Ovary (tissue), 9 donors: Measurements from ENCODE around the gene CD4. TPM values are rescaled to one million over a fixed set of nuclear protein-coding genes. Genes with fewer than 3 reads are reported as not detected.

ENCODE experiments used
- DNase-seq, 5 donors: peaks; one replicate each; pipeline ENCODE4 v3.0.0-alpha.2; 2019 to 2020
- H3K27ac ChIP-seq, 2 donors: fragments of 200-600 bp; one replicate each; pipeline versions ENCODE4 v1.5.1 to v1.8.0; 2019 to 2022
- H3K27me3 ChIP-seq: fragments of 200-600 bp; one replicate; pipeline ENCODE4 v1.8.0; 2022
- H3K36me3 ChIP-seq: fragments of 200-600 bp; sonication (generic); one replicate; pipeline ENCODE4 v1.5.1; 2019
- H3K4me1 ChIP-seq: one replicate; pipeline ENCODE4 v1.8.1; 2013; ENCODE audit warnings: mild to moderate bottlenecking, moderate library complexity; ENCODE audit not compliant: insufficient read depth
- H3K4me3 ChIP-seq: fragments of 200-600 bp; sonication (generic); one replicate; pipeline ENCODE4 v1.5.1; 2017
- H3K9me3 ChIP-seq, 2 donors: fragments of 200-600 bp in 1 of 2; sonication (generic) in 1 of 2; one replicate each; pipeline versions ENCODE4 v1.5.1 to v1.8.1; 2013 to 2019; ENCODE audit warnings: mild to moderate bottlenecking in 1 of 2, moderate library complexity in 1 of 2
- CTCF ChIP-seq, 3 donors: fragments of 450-650 bp in 2 of 3; fragments of 200-600 bp in 1 of 3; IDR thresholded peaks; one replicate each; pipeline versions ENCODE4 v1.5.1 to v1.8.0; 2016 to 2022; ENCODE audit warnings: antibody characterized with exemption in 3 of 3, mild to moderate bottlenecking in 1 of 3
- EP300 ChIP-seq: sonication (generic); formaldehyde crosslinking; IDR thresholded peaks from one replicate; pipeline ENCODE4 v1.6.1; 2017; ENCODE audit warnings: antibody characterized with exemption
- POLR2A ChIP-seq: fragments of 450-650 bp; IDR thresholded peaks from one replicate; pipeline ENCODE4 v1.6.1; 2017; ENCODE audit warnings: antibody characterized with exemption, mild to moderate bottlenecking, moderate library complexity
- WGBS, 3 donors: extraction: QIAGEN DNeasy Blood & Tissue Kit in 1 of 3; methylation state at CpG; one replicate each; pipeline versions ENCODE4 v1.1.5 to v1.1.7; 2013 to 2017; 5-methylcytosine and 5-hydroxymethylcytosine counted together
- intact Hi-C, 4 donors: fragments of 100-400 bp; cut with DNase I; formaldehyde crosslinking; loops; one replicate each; pipeline versions ENCODE4 v1.11.0 to v1.15.1; 2022 to 2023
- polyA plus RNA-seq, 2 donors: library from polyadenylated mRNA; stranded (reverse); fragments of 200-250 nt in 1 of 2; fragments of 350-450 nt in 1 of 2; fragmentation: Illumina TruSeq in 1 of 2; extraction: RNeasy Lipid Tissue Mini Kit (QIAGEN cat#74804) in 1 of 2; gene quantifications; one replicate each; pipeline ENCODE4 v1.2.3, GENCODE V29; 2013 to 2014
- total RNA-seq, 7 donors: library from RNA; depleted of rRNA in 2 of 7; stranded (reverse); fragments of >200 nt in 2 of 7; fragmentation: NEBNext Ultra II Directional in 3 of 7; extraction: Animal tissue kit (Norgen Biotek cat#: 25700) in 3 of 7; gene quantifications; one replicate each; pipeline versions ENCODE4 v1.1.0 to v1.2.4, GENCODE V29; 2016 to 2023
- donor health status: DM: no; HTN: no; CAD: no; lungs with moderate emphysema.
- donor health status: DM: no; HTN: no; CAD: no.
- donor health status: Bipolar disorder and iron deficiency.
- donor health status: DM: yes; HTN: yes; CAD: no.
- donor health status: DM: no; HTN: no; CAD: no.
- donor health status: DM: yes; HTN: yes; CAD: no.

CD4 gene
- total and polyA plus RNA-seq, 9 donors = 2.1 to 40.2 (median 10.3) TPM

- intact Hi-C loops = loop anchor here in 2 of 4 donors (2.0 kb wide), 1 partner anchor 14 kb away; the partner anchor contains the start of gene MLF2 (in 2 of the 2)
- H3K4me3 ChIP-seq = peak overlapping the region; percentile 68
- H3K27ac ChIP-seq = peak overlapping the region; percentile 91 to 100
- no peaks in the 10 kb centered on the region for H3K36me3 ChIP-seq
- H3K9me3 ChIP-seq = no peaks in the 10 kb centered on the region
- peaks cover 24% of the 10 kb centered on the region for H3K4me1 ChIP-seq
- DNase-seq = peak; percentile 78 to 88 (median 85)
- H3K27me3 ChIP-seq = no peaks in the 10 kb centered on the region
- 1 to 2% (median 1%) methylated on average over 39 to 87 of the region's 88 CpGs for WGBS, 3 donors
- TF ChIP-seq EP300 (no peak), CTCF (IDR thresholded peaks at IDR 0.05) (peak; percentile 54 to 89 (median 81)), POLR2A (peak; percentile 49)
These were observed 22.5 kb upstream of the CD4 start for GRCh38 chr12:6766651-6767349.

- Histone ChIP-seq H3K36me3 (no peaks in the 10 kb centered on the region), H3K27ac (peak overlapping the region; percentile 91 to 100), H3K27me3 (no peaks in the 10 kb centered on the region), H3K4me1 (peaks cover 26% of the 10 kb centered on the region), H3K4me3 (peak overlapping the region; percentile 68), H3K9me3 (no peaks in the 10 kb centered on the region)
- TF ChIP-seq CTCF (IDR thresholded peaks at IDR 0.05) (no peak), POLR2A (no peak), EP300 (no peak)
- DNase-seq = peak in 2 of 5 donors; percentile 46 to 53
- intact Hi-C loops = loop anchor here in 2 of 4 donors (2.0 kb wide), 1 partner anchor 15 kb away; the partner anchor contains the start of gene MLF2 (in 2 of the 2)
- 1 to 2% (median 1%) methylated on average over 42 to 44 of the region's 44 CpGs for WGBS, 3 donors
These were observed 21.7 kb upstream of the CD4 start for GRCh38 chr12:6767353-6768319.

- 8 to 15% (median 12%) methylated on average over 6 of the region's 6 CpGs for WGBS, 3 donors
- intact Hi-C loops = no loop called here
- no peaks in the 10 kb centered on the region for H3K36me3 ChIP-seq
- peak in 1 of 5 donors; percentile 43 for DNase-seq
- H3K4me3 ChIP-seq = peak overlapping the region; percentile 68
- H3K4me1 ChIP-seq = peaks cover 28% of the 10 kb centered on the region
- H3K27me3 ChIP-seq = no peaks in the 10 kb centered on the region
- H3K27ac ChIP-seq = peak overlapping the region; percentile 91 to 100
- H3K9me3 ChIP-seq = no peaks in the 10 kb centered on the region
- TF ChIP-seq POLR2A = no peak
These were observed 20.9 kb upstream of the CD4 start for GRCh38 chr12:6768437-6768914.

GRCh38 chr12:6768990-6769389 lies 20.3 kb upstream of the CD4 start:
- Histone ChIP-seq H3K36me3 (no peaks in the 10 kb centered on the region), H3K27ac (peak overlapping the region; percentile 91 to 100), H3K4me1 (peaks cover 24% of the 10 kb centered on the region), H3K27me3 (no peaks in the 10 kb centered on the region), H3K9me3 (no peaks in the 10 kb centered on the region), H3K4me3 (peak overlapping the region; percentile 68)
- TF ChIP-seq EP300 = no peak
- no peak for TF ChIP-seq CTCF (IDR thresholded peaks at IDR 0.05)
- TF ChIP-seq POLR2A = peak; percentile 10
- peak; percentile 66 to 78 (median 73) for DNase-seq
- WGBS, 3 donors = 18 to 31% (median 31%) methylated on average over 6 of the region's 6 CpGs
- intact Hi-C loops = no loop called here
